ENCODE results near the gene SLC49A4. TPM values are rescaled to one million over a fixed set of nuclear protein-coding genes. Genes with fewer than 3 reads are reported as not detected.

Gene SLC49A4
- total RNA-seq, 2 experiments from 2014 or later, result 1.4 to 1.7 TPM

GRCh38 chr3:122893754-122894668 lies 99.1 kb downstream of the SLC49A4 start:
- Mint-ChIP-seq H3K36me3 (ENCODE audit: low read depth) (no peaks in the 10 kb centered on the region), H3K27ac (no peak overlapping the region), H3K4me1 (ENCODE audit: low read depth) (peaks cover 19% of the 10 kb centered on the region), H3K9me3 (no peaks in the 10 kb centered on the region), H3K4me3 (no peak overlapping the region), H3K27me3 (ENCODE audit: low read depth) (peaks cover 5% of the 10 kb centered on the region)
- DNase-seq, result no peak
- intact Hi-C loops (cut with micrococcal nuclease), result loop anchor here (2.0 kb wide), 1 partner anchor 99 kb away; the partner anchor contains the start of gene SLC49A4
- CTCF ChIA-PET, result no interaction called here

DNA sequence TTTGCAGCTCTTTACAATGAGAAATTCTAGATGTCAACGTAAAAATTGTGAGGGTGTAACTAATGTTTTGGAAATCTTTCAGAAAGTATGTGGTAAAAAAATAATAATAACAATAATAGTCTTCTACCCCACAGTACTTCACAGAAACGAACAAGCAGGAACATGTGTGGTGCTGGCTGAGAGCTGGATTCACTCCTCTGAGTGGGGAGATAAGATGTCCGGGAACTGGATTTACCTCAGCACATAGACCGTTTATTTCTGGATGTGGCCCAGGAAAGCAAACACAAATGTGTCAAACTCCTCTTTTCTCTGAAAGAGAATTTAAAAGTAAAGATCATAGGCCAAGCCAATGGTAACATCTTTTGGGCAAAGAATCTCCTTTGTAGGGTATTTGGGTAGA lies 103.4 kb downstream of the SLC49A4 start:
- DNase-seq, result no peak
- Mint-ChIP-seq H3K4me3 (no peak overlapping the region), H3K4me1 (ENCODE audit: low read depth) (peaks cover 5% of the 10 kb centered on the region), H3K27me3 (ENCODE audit: low read depth) (peaks cover 6% of the 10 kb centered on the region), H3K9me3 (no peaks in the 10 kb centered on the region), H3K27ac (no peak overlapping the region), H3K36me3 (ENCODE audit: low read depth) (no peaks in the 10 kb centered on the region)
- CTCF ChIA-PET, result no interaction called here
- intact Hi-C loops (cut with micrococcal nuclease), result no loop called here

DNA sequence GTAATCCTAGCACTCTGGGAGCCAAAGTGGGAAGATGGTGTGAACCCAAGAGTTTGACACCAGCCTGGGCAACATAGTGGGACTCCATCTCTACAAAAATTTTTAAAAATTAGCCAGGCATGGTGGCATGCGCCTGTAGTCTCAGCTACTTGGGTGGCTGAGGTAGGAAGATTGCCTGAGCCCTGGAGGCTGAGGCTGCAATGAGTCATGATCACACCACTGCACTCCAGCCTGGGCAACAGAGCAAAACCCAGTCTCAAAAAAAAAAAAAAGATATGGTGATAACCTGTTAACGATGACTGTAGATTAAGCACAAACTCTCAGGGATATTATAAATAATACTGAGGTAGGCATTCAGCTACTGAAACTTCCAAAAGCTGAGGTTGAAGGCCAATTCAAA lies 107.5 kb downstream of the SLC49A4 start:
- Mint-ChIP-seq H3K9me3 (peaks cover 3% of the 10 kb centered on the region), H3K27me3 (ENCODE audit: low read depth) (peaks cover 2% of the 10 kb centered on the region), H3K27ac (no peak overlapping the region), H3K36me3 (ENCODE audit: low read depth) (no peaks in the 10 kb centered on the region), H3K4me3 (no peak overlapping the region), H3K4me1 (ENCODE audit: low read depth) (no peaks in the 10 kb centered on the region)
- DNase-seq, result no peak
- CTCF ChIA-PET, result no interaction called here
- intact Hi-C loops (cut with micrococcal nuclease), result no loop called here

DNA sequence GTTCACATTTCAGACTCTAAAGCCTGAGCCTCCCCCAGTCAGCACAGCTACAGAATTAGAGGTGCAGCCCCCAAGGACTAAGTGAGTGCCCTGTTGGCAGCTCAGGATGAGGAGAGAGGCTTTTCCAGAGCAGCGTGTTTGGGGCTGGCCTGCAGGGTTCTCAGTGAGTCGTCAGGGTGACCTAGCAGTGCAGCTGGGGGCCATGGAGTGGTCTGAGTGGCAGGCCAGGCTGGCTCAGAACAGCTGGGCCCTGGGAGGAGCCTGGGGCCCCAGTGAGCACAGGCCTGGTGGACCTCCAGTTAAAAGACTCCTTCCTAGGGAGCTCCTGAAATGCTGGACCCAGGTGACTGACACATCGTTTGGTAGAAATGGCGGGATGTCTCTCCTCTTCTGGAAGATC lies 108.3 kb downstream of the SLC49A4 start:
- no peak overlapping the region for H3K4me3 Mint-ChIP-seq
- CTCF ChIA-PET, result interaction anchor here (0.6 kb wide), 1 partner anchor 128 kb away, joined by 3 read pairs; no protein-coding TSS in a partner anchor

DNA sequence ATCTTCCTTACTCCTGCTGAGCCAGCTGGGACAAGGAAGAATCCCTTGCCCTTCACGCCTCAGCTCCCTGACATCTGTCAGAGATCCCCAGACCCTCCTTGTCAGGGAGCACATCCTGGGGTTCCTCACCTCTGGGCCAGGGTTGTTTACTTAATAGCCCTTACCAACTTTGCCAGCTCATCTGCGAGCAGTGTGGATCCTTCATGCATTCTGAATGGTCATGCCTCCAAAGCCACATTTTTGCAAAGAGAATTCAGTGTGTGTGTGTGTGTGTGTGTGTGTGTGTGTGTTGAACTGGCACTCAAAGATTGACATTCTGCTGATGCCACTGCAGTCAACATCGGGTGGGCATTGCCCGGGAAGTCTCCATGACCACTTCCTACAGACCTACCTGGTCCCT lies 112.6 kb downstream of the SLC49A4 start:
- Mint-ChIP-seq H3K4me1 (ENCODE audit: low read depth) (no peaks in the 10 kb centered on the region), H3K4me3 (no peak overlapping the region), H3K36me3 (ENCODE audit: low read depth) (no peaks in the 10 kb centered on the region), H3K9me3 (peaks cover 3% of the 10 kb centered on the region), H3K27me3 (ENCODE audit: low read depth) (peaks cover 19% of the 10 kb centered on the region), H3K27ac (no peak overlapping the region)
- DNase-seq, result no peak
- intact Hi-C loops (cut with micrococcal nuclease), result no loop called here
- CTCF ChIA-PET, result interaction anchor here (0.7 kb wide), 2 partner anchors 8 to 30 kb away, joined by 3 read pairs; no protein-coding TSS in a partner anchor

More for the DNA sequence above, 108.3 kb downstream of the SLC49A4 start:
- Mint-ChIP-seq H3K27me3 (ENCODE audit: low read depth) (peaks cover 2% of the 10 kb centered on the region), H3K36me3 (ENCODE audit: low read depth) (no peaks in the 10 kb centered on the region), H3K27ac (no peak overlapping the region), H3K9me3 (peaks cover 3% of the 10 kb centered on the region), H3K4me1 (ENCODE audit: low read depth) (no peaks in the 10 kb centered on the region)
- DNase-seq, result no peak
- intact Hi-C loops (cut with micrococcal nuclease), result no loop called here

GRCh38 chr3:122908251-122908650 lies 113.4 kb downstream of the SLC49A4 start:
- H3K36me3 Mint-ChIP-seq (ENCODE audit: low read depth), result no peaks in the 10 kb centered on the region
- no peaks in the 10 kb centered on the region for H3K4me1 Mint-ChIP-seq (ENCODE audit: low read depth)
- H3K27ac Mint-ChIP-seq, result no peak overlapping the region
- intact Hi-C loops (cut with micrococcal nuclease), result no loop called here
- H3K27me3 Mint-ChIP-seq (ENCODE audit: low read depth), result peaks cover 20% of the 10 kb centered on the region
- CTCF ChIA-PET, result interaction anchor here (0.6 kb wide), 1 partner anchor 14 kb away, joined by 7 read pairs; no protein-coding TSS in a partner anchor
- no peak overlapping the region for H3K4me3 Mint-ChIP-seq
- H3K9me3 Mint-ChIP-seq, result peaks cover 3% of the 10 kb centered on the region
- no peak for DNase-seq

DNA sequence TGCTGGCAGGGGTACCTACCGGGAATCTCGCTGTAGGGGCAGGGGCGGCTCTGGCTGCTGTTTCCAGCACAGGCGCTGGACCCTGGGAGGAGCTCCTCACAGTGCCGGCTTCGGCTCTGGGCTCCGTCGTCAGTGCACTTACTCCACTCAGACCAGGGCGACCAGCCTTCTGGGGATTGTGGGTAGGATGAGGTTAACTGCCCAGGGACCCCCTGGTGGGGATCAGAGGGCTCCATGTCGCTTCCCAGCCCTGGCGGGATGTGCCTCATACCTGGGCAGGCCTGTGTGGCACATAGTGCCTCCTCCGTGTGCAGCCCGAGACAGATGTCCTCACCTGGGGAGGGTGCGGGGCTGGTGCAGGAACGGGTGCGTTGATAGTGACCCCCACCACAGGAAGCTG lies 117.0 kb downstream of the SLC49A4 start:
- peaks cover 8% of the 10 kb centered on the region for H3K4me1 Mint-ChIP-seq (ENCODE audit: low read depth)
- DNase-seq, result no peak
- intact Hi-C loops (cut with micrococcal nuclease), result no loop called here
- H3K27ac Mint-ChIP-seq, result no peak overlapping the region
- CTCF ChIA-PET, result no interaction called here
- H3K4me3 Mint-ChIP-seq, result no peak overlapping the region
- H3K36me3 Mint-ChIP-seq (ENCODE audit: low read depth), result no peaks in the 10 kb centered on the region
- peaks cover 25% of the 10 kb centered on the region for H3K27me3 Mint-ChIP-seq (ENCODE audit: low read depth)
- H3K9me3 Mint-ChIP-seq, result no peaks in the 10 kb centered on the region

DNA sequence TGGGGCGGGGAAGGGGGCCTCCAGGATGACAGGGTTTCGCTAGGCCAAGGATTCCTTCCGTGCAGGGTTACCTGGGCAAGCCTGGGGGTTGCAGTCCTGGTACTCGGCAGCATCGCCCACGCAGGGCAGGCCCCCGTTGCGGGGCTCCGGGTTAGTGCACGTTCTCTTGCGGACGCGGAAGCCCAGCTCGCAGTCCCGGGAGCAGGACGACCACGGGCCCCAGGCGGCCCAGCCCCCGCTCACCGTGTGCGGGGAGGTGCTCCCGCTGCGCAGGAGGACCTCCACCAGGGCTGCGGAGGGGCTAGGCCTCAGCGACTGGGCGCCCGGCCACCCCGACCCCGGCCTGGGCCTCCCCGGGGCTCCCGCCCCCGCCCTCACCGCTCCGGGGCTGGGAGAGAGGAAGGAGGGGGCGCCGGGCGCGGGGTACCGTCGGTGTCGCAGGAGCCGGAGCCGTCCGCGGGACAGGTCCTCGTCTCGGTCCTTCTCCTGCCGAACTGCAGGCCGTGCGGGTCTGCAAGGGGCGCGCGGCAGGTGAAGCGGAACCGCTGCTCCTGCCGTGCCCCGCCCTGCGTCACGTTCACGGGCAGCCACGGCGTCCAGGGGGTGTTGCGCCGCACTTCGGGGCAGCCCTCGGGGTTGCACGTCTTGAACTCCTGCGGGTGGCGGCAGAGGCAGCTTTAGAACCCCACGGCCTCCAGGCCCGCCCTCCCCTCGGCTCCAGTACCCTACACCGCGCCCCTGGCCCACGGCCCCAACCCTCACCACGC lies 118.1 kb downstream of the SLC49A4 start:
- Mint-ChIP-seq H3K27me3 (ENCODE audit: low read depth) (peaks cover 25% of the 10 kb centered on the region), H3K27ac (no peak overlapping the region), H3K4me3 (no peak overlapping the region), H3K36me3 (ENCODE audit: low read depth) (no peaks in the 10 kb centered on the region), H3K9me3 (no peaks in the 10 kb centered on the region), H3K4me1 (ENCODE audit: low read depth) (peaks cover 8% of the 10 kb centered on the region)
- CTCF ChIA-PET, result no interaction called here
- intact Hi-C loops (cut with micrococcal nuclease), result no loop called here
- DNase-seq, result no peak

- no peak for DNase-seq
- intact Hi-C loops (cut with micrococcal nuclease), result no loop called here
- H3K4me3 Mint-ChIP-seq, result no peak overlapping the region
- no peak overlapping the region for H3K27ac Mint-ChIP-seq
- CTCF ChIA-PET, result no interaction called here
- H3K27me3 Mint-ChIP-seq (ENCODE audit: low read depth), result peaks cover 25% of the 10 kb centered on the region
- no peaks in the 10 kb centered on the region for H3K36me3 Mint-ChIP-seq (ENCODE audit: low read depth)
- H3K9me3 Mint-ChIP-seq, result no peaks in the 10 kb centered on the region
- peaks cover 8% of the 10 kb centered on the region for H3K4me1 Mint-ChIP-seq (ENCODE audit: low read depth)
Measured at GRCh38 chr3:122913539-122914100, 118.8 kb downstream of the SLC49A4 start.

- intact Hi-C loops (cut with micrococcal nuclease), result no loop called here
- no peak overlapping the region for H3K4me3 Mint-ChIP-seq
- H3K27ac Mint-ChIP-seq, result no peak overlapping the region
- H3K36me3 Mint-ChIP-seq (ENCODE audit: low read depth), result no peaks in the 10 kb centered on the region
- H3K27me3 Mint-ChIP-seq (ENCODE audit: low read depth), result peaks cover 28% of the 10 kb centered on the region
- peaks cover 8% of the 10 kb centered on the region for H3K4me1 Mint-ChIP-seq (ENCODE audit: low read depth)
- no peaks in the 10 kb centered on the region for H3K9me3 Mint-ChIP-seq
- DNase-seq, result no peak
- CTCF ChIA-PET, result interaction anchor here (0.6 kb wide), 1 partner anchor 8 kb away, joined by 3 read pairs; no protein-coding TSS in a partner anchor
Measured at GRCh38 chr3:122915300-122916055, 120.6 kb downstream of the SLC49A4 start.

DNA sequence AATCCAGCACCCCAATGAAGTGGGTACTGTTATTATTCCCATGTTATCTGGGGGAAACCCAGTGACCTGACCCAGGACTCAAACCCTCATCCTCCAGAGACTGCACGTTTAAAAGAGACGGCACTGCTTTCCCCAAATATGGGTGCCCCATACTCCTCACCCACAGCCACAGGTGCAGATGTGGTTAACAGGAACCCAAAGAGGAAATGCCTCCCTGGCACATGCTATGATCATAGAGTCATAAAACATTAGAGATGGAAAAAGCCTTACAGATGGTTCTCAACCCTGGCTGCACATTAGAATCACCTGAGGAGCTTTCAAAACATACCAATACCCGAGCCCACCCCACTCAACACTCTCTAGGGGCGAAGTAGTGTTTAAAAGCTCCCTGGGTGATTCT lies 121.2 kb downstream of the SLC49A4 start:
- intact Hi-C loops (cut with micrococcal nuclease), result no loop called here
- no peak overlapping the region for H3K27ac Mint-ChIP-seq
- peaks cover 26% of the 10 kb centered on the region for H3K27me3 Mint-ChIP-seq (ENCODE audit: low read depth)
- peaks cover 8% of the 10 kb centered on the region for H3K4me1 Mint-ChIP-seq (ENCODE audit: low read depth)
- no peaks in the 10 kb centered on the region for H3K36me3 Mint-ChIP-seq (ENCODE audit: low read depth)
- H3K9me3 Mint-ChIP-seq, result no peaks in the 10 kb centered on the region
- no peak overlapping the region for H3K4me3 Mint-ChIP-seq
- peak; percentile 14 for DNase-seq
- CTCF ChIA-PET, result interaction anchor here (0.6 kb wide), 1 partner anchor 9 kb away, joined by 3 read pairs; no protein-coding TSS in a partner anchor

- Mint-ChIP-seq H3K27me3 (ENCODE audit: low read depth) (peaks cover 29% of the 10 kb centered on the region), H3K36me3 (ENCODE audit: low read depth) (no peaks in the 10 kb centered on the region), H3K4me3 (no peak overlapping the region), H3K9me3 (no peaks in the 10 kb centered on the region), H3K4me1 (ENCODE audit: low read depth) (peaks cover 8% of the 10 kb centered on the region), H3K27ac (no peak overlapping the region)
- intact Hi-C loops (cut with micrococcal nuclease), result no loop called here
- CTCF ChIA-PET, result interaction anchor here (1.5 kb wide), 1 partner anchor 26 kb away, joined by 3 read pairs; no protein-coding TSS in a partner anchor
- DNase-seq, result no peak
Measured at GRCh38 chr3:122916580-122916979, 121.7 kb downstream of the SLC49A4 start.
